GM19240 (cell line): ENCODE data around the gene BABAM2.

ENCODE experiments used
- DNase-seq: peaks from one replicate; pipeline ENCODE4 v3.0.0; 2011; ENCODE audit warnings: low spot score; ENCODE audit not compliant: insufficient read length

Gene BABAM2

GRCh38 chr2:28310107-28310506 is 419.6 kb downstream of the BABAM2 start:
- DNase-seq, result no peak

GRCh38 chr2:28311660-28312249 is 421.2 kb downstream of the BABAM2 start:
- DNase-seq, result no peak

GRCh38 chr2:28312307-28313219 is 422.0 kb downstream of the BABAM2 start:
- DNase-seq, result no peak

- no peak for DNase-seq
These were observed 422.8 kb downstream of the BABAM2 start for GRCh38 chr2:28313220-28313784.

- DNase-seq, result no peak
These were observed 424.4 kb downstream of the BABAM2 start for GRCh38 chr2:28314968-28315367.

- no peak for DNase-seq
These were observed 426.2 kb downstream of the BABAM2 start for GRCh38 chr2:28316546-28317335.

- DNase-seq, result no peak
These were observed 426.9 kb downstream of the BABAM2 start for GRCh38 chr2:28317390-28317789.

GRCh38 chr2:28318023-28318422 is 427.5 kb downstream of the BABAM2 start:
- DNase-seq, result no peak

- DNase-seq, result no peak
These were observed 428.1 kb downstream of the BABAM2 start for GRCh38 chr2:28318462-28319117.

- DNase-seq, result no peak
These were observed 428.8 kb downstream of the BABAM2 start for GRCh38 chr2:28319118-28320008.

- no peak for DNase-seq
These were observed 429.5 kb downstream of the BABAM2 start for GRCh38 chr2:28320009-28320365.

GRCh38 chr2:28320371-28320770 is 429.8 kb downstream of the BABAM2 start:
- no peak for DNase-seq

GRCh38 chr2:28321426-28321825 is 430.9 kb downstream of the BABAM2 start:
- no peak for DNase-seq

GRCh38 chr2:28322051-28322450 is 431.5 kb downstream of the BABAM2 start:
- DNase-seq, result no peak

GRCh38 chr2:28322456-28322855 is 431.9 kb downstream of the BABAM2 start:
- no peak for DNase-seq

- no peak for DNase-seq
These were observed 432.5 kb downstream of the BABAM2 start for GRCh38 chr2:28322981-28323396.

- no peak for DNase-seq
These were observed 434.6 kb downstream of the BABAM2 start for GRCh38 chr2:28325173-28325566.

GRCh38 chr2:28325567-28326468 is 435.3 kb downstream of the BABAM2 start:
- DNase-seq, result no peak

GRCh38 chr2:28326469-28326805 is 435.9 kb downstream of the BABAM2 start:
- no peak for DNase-seq
